Ovary (tissue), 3 donors: ENCODE data around the gene FBXL17.

Experiments used
- POLR2A ChIP-seq: fragments of 450-650 bp; IDR thresholded peaks from one replicate; pipeline ENCODE4 v1.6.1; 2017; ENCODE audit warnings: antibody characterized with exemption, mild to moderate bottlenecking, moderate library complexity
- TF ChIP-seq, protein P1 (sequence below), 3 donors: fragments of 450-650 bp in 2 of 3; fragments of 200-600 bp in 1 of 3; IDR thresholded peaks; one replicate each; pipeline versions ENCODE4 v1.5.1 to v1.8.0; 2016 to 2022; ENCODE audit warnings: antibody characterized with exemption in 3 of 3, mild to moderate bottlenecking in 1 of 3
- donor health status: DM: no; HTN: no; CAD: no.

DNA sequence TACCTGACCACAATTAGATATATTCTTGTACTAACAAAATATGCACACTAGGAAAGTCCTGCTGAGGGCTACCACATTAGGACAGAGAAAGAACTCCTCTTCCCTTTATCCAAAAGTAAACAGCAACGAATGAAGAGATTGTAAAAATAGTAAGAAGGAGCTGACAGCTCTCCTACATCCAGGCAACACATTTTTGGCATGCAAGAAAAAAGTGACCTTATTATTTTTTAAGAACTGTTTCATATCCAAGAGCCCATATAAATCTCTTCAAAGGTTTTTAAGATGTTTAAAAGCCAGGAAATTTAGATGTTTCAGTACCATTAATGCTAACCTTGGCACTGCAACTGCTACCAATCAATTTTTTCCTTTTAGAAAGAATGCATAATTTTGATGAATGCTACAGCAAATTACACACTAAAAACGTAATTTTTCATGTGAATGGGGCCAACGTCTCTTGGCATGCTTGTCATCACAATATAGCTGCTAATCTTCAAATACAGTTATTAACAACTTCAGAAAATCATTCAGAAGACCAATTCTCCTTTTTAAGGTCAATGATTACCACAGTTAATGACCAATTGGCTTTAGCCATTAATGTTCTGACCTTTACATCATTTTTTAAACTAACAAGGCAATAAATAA lies 132.0 kb downstream of the FBXL17 start:
- TF ChIP-seq, protein P1, sequence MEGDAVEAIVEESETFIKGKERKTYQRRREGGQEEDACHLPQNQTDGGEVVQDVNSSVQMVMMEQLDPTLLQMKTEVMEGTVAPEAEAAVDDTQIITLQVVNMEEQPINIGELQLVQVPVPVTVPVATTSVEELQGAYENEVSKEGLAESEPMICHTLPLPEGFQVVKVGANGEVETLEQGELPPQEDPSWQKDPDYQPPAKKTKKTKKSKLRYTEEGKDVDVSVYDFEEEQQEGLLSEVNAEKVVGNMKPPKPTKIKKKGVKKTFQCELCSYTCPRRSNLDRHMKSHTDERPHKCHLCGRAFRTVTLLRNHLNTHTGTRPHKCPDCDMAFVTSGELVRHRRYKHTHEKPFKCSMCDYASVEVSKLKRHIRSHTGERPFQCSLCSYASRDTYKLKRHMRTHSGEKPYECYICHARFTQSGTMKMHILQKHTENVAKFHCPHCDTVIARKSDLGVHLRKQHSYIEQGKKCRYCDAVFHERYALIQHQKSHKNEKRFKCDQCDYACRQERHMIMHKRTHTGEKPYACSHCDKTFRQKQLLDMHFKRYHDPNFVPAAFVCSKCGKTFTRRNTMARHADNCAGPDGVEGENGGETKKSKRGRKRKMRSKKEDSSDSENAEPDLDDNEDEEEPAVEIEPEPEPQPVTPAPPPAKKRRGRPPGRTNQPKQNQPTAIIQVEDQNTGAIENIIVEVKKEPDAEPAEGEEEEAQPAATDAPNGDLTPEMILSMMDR (IDR thresholded peaks at IDR 0.05), result no peak
- no peak for TF ChIP-seq POLR2A
